Osteoblast (primary cell): ENCODE measurements around the gene UQCC2. TPM values are rescaled to one million over a fixed set of nuclear protein-coding genes. Genes with fewer than 3 reads are reported as not detected.

ENCODE experiments used
- DNase-seq: peaks from one replicate; pipeline ENCODE4 v3.0.0; 2011; ENCODE audit warnings: low spot score, mixed read lengths; ENCODE audit not compliant: insufficient read length; ENCODE audit errors: missing footprints
- H2AFZ ChIP-seq: 2 replicates; pipeline ENCODE4 v1.6.0; 2011; ENCODE audit warnings: mild to moderate bottlenecking, low read length
- H3K27ac ChIP-seq: 2 replicates; pipeline ENCODE4 v1.5.1; 2011; ENCODE audit warnings: mild to moderate bottlenecking, low read depth, low read length, moderate library complexity
- H3K27me3 ChIP-seq: 2 replicates; pipeline ENCODE4 v1.6.0; 2012; ENCODE audit warnings: mild to moderate bottlenecking, control low read depth, inconsistent platforms, low read length, moderate library complexity; ENCODE audit not compliant: insufficient read depth
- H3K36me3 ChIP-seq: 2 replicates; pipeline ENCODE4 v1.5.1; 2011; ENCODE audit warnings: mild to moderate bottlenecking, low read length, control low read depth, moderate library complexity; ENCODE audit not compliant: insufficient read depth
- H3K4me1 ChIP-seq: 2 replicates; pipeline ENCODE4 v1.5.1; 2011; ENCODE audit warnings: mild to moderate bottlenecking, low read length, control low read depth, moderate library complexity; ENCODE audit not compliant: insufficient read depth
- H3K4me2 ChIP-seq: 2 replicates; pipeline ENCODE4 v1.6.0; 2011; ENCODE audit warnings: mild to moderate bottlenecking, low read length; ENCODE audit not compliant: insufficient read depth
- H3K4me3 ChIP-seq: fragments of 200-600 bp; sonication (generic); 3 replicates; pipeline ENCODE4 v1.5.1; 2012; ENCODE audit warnings: mild to moderate bottlenecking, low read length, inconsistent platforms; ENCODE audit not compliant: insufficient read depth
- H3K79me2 ChIP-seq: 2 replicates; pipeline ENCODE4 v1.6.0; 2012; ENCODE audit warnings: mild to moderate bottlenecking, low read length, control low read depth, inconsistent platforms; ENCODE audit not compliant: insufficient read depth
- H3K9me3 ChIP-seq: 2 replicates; pipeline ENCODE4 v1.5.1; 2011; ENCODE audit warnings: low read depth, low read length, control low read depth
- H4K20me1 ChIP-seq: 2 replicates; pipeline ENCODE4 v1.6.0; 2012; ENCODE audit warnings: mild to moderate bottlenecking, low read length, control low read depth; ENCODE audit not compliant: insufficient read depth
- CTCF ChIP-seq: IDR thresholded peaks from 2 replicates; pipeline ENCODE4 v1.5.1; 2011; ENCODE audit warnings: mild to moderate bottlenecking, low read depth, low read length, moderate library complexity; ENCODE audit errors: extremely low read depth
- total RNA-seq: library from RNA; depleted of rRNA; stranded (reverse); fragments of >200 nt; gene quantifications from 2 replicates; pipeline ENCODE4 v1.2.3, GENCODE V29; 2012

UQCC2 gene
- total RNA-seq, 1 donor: 15.2 TPM

- peaks cover 8% of the 10 kb centered on the region for H3K4me1 ChIP-seq
- no peak for TF ChIP-seq CTCF
- no peak for DNase-seq
These were observed 30.6 kb upstream of the UQCC2 start for GRCh38 chr6:33742092-33742491.

GRCh38 chr6:33740794-33741193 is 29.3 kb upstream of the UQCC2 start:
- Histone ChIP-seq H2AFZ (no peak overlapping the region), H3K27me3 (peaks cover 6% of the 10 kb centered on the region), H3K27ac (no peak overlapping the region), H3K4me1 (peaks cover under 1% of the 10 kb centered on the region), H4K20me1 (no peaks in the 10 kb centered on the region), H3K4me3 (no peak overlapping the region), H3K79me2 (no peaks in the 10 kb centered on the region), H3K9me3 (no peaks in the 10 kb centered on the region), H3K36me3 (no peaks in the 10 kb centered on the region), H3K4me2 (no peak overlapping the region)
- TF ChIP-seq CTCF: no peak
- no peak for DNase-seq

More at GRCh38 chr6:33742092-33742491, 30.6 kb upstream of the UQCC2 start:
- no peaks in the 10 kb centered on the region for H3K36me3 ChIP-seq
- no peak overlapping the region for H2AFZ ChIP-seq
- H3K79me2 ChIP-seq: no peaks in the 10 kb centered on the region
- no peak overlapping the region for H3K27ac ChIP-seq
- H3K4me3 ChIP-seq: no peak overlapping the region
- H3K4me2 ChIP-seq: no peak overlapping the region
- no peaks in the 10 kb centered on the region for H4K20me1 ChIP-seq
- peaks cover 6% of the 10 kb centered on the region for H3K27me3 ChIP-seq
- H3K9me3 ChIP-seq: no peaks in the 10 kb centered on the region

- Histone ChIP-seq H3K36me3 (no peaks in the 10 kb centered on the region), H3K79me2 (no peaks in the 10 kb centered on the region), H3K27ac (no peak overlapping the region), H4K20me1 (no peaks in the 10 kb centered on the region), H3K4me1 (no peaks in the 10 kb centered on the region), H3K4me2 (no peak overlapping the region), H3K27me3 (peaks cover 6% of the 10 kb centered on the region), H2AFZ (no peak overlapping the region), H3K4me3 (no peak overlapping the region), H3K9me3 (no peaks in the 10 kb centered on the region)
- TF ChIP-seq CTCF: no peak
- DNase-seq: no peak
These were observed 28.7 kb upstream of the UQCC2 start for GRCh38 chr6:33740204-33740608.

- Histone ChIP-seq H4K20me1 (no peaks in the 10 kb centered on the region), H3K4me3 (no peak overlapping the region), H3K4me2 (no peak overlapping the region), H3K9me3 (no peaks in the 10 kb centered on the region), H2AFZ (no peak overlapping the region), H3K4me1 (no peaks in the 10 kb centered on the region), H3K27ac (no peak overlapping the region), H3K27me3 (peaks cover 6% of the 10 kb centered on the region), H3K36me3 (no peaks in the 10 kb centered on the region), H3K79me2 (no peaks in the 10 kb centered on the region)
- DNase-seq: no peak
- TF ChIP-seq CTCF: no peak
These were observed 28.1 kb upstream of the UQCC2 start for GRCh38 chr6:33739571-33739970.
